HepG2 (cell line): Measurements from ENCODE around the gene RPS6KL1. TPM values are rescaled to one million over a fixed set of nuclear protein-coding genes. Genes with fewer than 3 reads are reported as not detected.

Experiments
- FOSL2 ChIP-seq: sonication (generic); formaldehyde crosslinking; IDR thresholded peaks from 2 replicates; pipeline ENCODE4 v1.4.0; 2020; ENCODE audit warnings: missing genetic modification reagents
- HIVEP1 ChIP-seq: sonication (generic); formaldehyde crosslinking; IDR thresholded peaks from 2 replicates; pipeline ENCODE4 v1.4.0; 2020; ENCODE audit warnings: mild to moderate bottlenecking, missing genetic modification reagents
- NFKB2 ChIP-seq: sonication (generic); formaldehyde crosslinking; IDR thresholded peaks from 2 replicates; pipeline ENCODE4 v1.4.0; 2020; ENCODE audit warnings: missing genetic modification reagents, borderline replicate concordance
- NFYC ChIP-seq: IDR thresholded peaks from 2 replicates; pipeline ENCODE4 v1.6.1; 2016; ENCODE audit warnings: missing genetic modification reagents, missing compliant biosample characterization
- REL ChIP-seq: sonication (generic); formaldehyde crosslinking; conservative IDR thresholded peaks from 2 replicates; pipeline ENCODE4 v1.8.0; 2022; ENCODE audit warnings: mild to moderate bottlenecking, missing genetic modification reagents, moderate library complexity
- SMAD9 ChIP-seq: sonication (generic); formaldehyde crosslinking; IDR thresholded peaks from 2 replicates; pipeline ENCODE4 v1.5.1; 2020; ENCODE audit warnings: mild to moderate bottlenecking, missing genetic modification reagents
- TAF1 ChIP-seq: sonication (generic); formaldehyde crosslinking; IDR thresholded peaks from 2 replicates; pipeline ENCODE4 v1.4.0; 2020; ENCODE audit warnings: missing genetic modification reagents
- ZBTB2 ChIP-seq: sonication (generic); formaldehyde crosslinking; IDR thresholded peaks from 2 replicates; pipeline ENCODE4 v1.8.0; 2022; ENCODE audit warnings: low read depth, missing genetic modification reagents
- ZBTB38 ChIP-seq: sonication (generic); formaldehyde crosslinking; IDR thresholded peaks from 2 replicates; pipeline ENCODE4 v1.5.1; 2020; ENCODE audit warnings: mild to moderate bottlenecking, missing genetic modification reagents
- ZHX2 ChIP-seq, 2 experiments: sonication (generic) in 1 of 2; formaldehyde crosslinking in 1 of 2; IDR thresholded peaks; 2 replicates each; pipeline versions ENCODE4 v1.6.1 to v1.9.0; 2014 to 2022; ENCODE audit warnings: antibody characterized with exemption in 1 of 2, borderline replicate concordance in 1 of 2, inconsistent platforms in 1 of 2, low read depth in 1 of 2, missing genetic modification reagents in 1 of 2
- ZNF276 ChIP-seq: sonication (generic); formaldehyde crosslinking; IDR thresholded peaks from 2 replicates; pipeline ENCODE4 v1.4.0; 2020; ENCODE audit warnings: mild to moderate bottlenecking, low read depth, missing genetic modification reagents
- ZNF282 ChIP-seq: fragments of 450-650 bp; IDR thresholded peaks from 2 replicates; pipeline ENCODE4 v1.6.1; 2018; ENCODE audit not compliant: partially characterized antibody
- ZNF326 ChIP-seq: sonication (generic); formaldehyde crosslinking; IDR thresholded peaks from 2 replicates; pipeline ENCODE4 v1.4.0; 2020; ENCODE audit warnings: missing genetic modification reagents, borderline replicate concordance
- ZNF382 ChIP-seq: sonication (generic); formaldehyde crosslinking; IDR thresholded peaks from 2 replicates; pipeline ENCODE4 v1.5.0; 2020; ENCODE audit warnings: missing genetic modification reagents, mild to moderate bottlenecking, borderline replicate concordance
- polyA plus RNA-seq, 8 experiments: library from polyadenylated mRNA; depleted of rRNA in 3 of 8; stranded (reverse) in 7 of 8; unstranded in 1 of 8; fragments of >200 nt; fragmentation: Illumina TruSeq in 4 of 8; extraction: Trizol in 4 of 8; gene quantifications; 2 replicates each; pipeline versions ENCODE4 v1.2.1 to v1.2.3, GENCODE V29; 2011 to 2016; ENCODE audit warnings: low read depth in 4 of 8, missing spikeins in 1 of 8, mixed read lengths in 1 of 8; ENCODE audit not compliant: insufficient read depth in 1 of 8
- total RNA-seq, 5 experiments: library from RNA; depleted of rRNA; stranded (reverse); fragments of >200 nt; fragmentation: Illumina TruSeq; extraction: Trizol; gene quantifications; 2 replicates each; pipeline ENCODE4 v1.2.3, GENCODE V29; 2016; ENCODE audit warnings: low read depth in 1 of 5
- TF ChIP-seq, protein P1 (sequence below): sonication (generic); formaldehyde crosslinking; IDR thresholded peaks from 2 replicates; pipeline ENCODE4 v1.4.0; 2020; ENCODE audit warnings: low read depth, missing genetic modification reagents

The RPS6KL1 gene
- total and polyA plus RNA-seq, 2 of the 13 experiments (the other 11 are each of a cell fraction or from before 2014, with no cell fraction given), result 6.5 to 11.5 TPM

DNA sequence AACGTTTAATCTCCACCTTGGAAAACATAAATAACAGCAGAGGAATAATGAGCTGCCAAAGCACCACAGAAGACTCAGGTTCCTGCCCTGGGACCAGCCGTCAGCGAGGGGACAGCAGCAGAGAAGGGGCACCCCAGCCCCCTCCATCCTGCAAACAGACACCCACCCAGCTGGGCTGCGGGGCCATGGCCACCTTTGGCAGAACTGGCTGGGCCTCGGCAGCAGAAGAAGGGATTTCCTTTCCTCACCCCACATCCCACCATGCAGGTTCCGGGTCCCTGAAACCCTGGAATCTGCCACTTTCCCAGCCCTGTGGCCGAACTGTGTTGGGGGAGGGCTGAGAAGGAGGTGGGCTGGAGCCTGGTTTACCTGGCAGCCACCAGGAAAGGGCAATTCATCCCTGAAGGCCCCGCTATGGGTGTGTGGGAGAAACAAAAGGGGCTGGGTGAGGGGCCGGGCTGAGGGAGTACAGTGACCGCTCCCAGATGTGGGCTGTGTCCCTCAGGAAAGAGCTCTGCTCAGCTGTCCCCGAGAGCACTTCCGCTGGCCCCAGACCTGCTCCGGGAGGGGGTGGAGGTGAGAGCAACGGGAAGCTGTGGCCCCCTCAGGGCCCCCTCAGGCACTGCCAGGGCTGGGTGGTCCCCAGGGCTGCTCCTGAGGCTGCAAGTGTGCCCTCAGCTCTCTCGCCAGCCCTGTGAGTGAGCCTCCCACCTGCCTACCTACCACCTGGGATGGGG, 28.6 kb upstream of the RPS6KL1 start (continued):
- TF ChIP-seq, protein P1, sequence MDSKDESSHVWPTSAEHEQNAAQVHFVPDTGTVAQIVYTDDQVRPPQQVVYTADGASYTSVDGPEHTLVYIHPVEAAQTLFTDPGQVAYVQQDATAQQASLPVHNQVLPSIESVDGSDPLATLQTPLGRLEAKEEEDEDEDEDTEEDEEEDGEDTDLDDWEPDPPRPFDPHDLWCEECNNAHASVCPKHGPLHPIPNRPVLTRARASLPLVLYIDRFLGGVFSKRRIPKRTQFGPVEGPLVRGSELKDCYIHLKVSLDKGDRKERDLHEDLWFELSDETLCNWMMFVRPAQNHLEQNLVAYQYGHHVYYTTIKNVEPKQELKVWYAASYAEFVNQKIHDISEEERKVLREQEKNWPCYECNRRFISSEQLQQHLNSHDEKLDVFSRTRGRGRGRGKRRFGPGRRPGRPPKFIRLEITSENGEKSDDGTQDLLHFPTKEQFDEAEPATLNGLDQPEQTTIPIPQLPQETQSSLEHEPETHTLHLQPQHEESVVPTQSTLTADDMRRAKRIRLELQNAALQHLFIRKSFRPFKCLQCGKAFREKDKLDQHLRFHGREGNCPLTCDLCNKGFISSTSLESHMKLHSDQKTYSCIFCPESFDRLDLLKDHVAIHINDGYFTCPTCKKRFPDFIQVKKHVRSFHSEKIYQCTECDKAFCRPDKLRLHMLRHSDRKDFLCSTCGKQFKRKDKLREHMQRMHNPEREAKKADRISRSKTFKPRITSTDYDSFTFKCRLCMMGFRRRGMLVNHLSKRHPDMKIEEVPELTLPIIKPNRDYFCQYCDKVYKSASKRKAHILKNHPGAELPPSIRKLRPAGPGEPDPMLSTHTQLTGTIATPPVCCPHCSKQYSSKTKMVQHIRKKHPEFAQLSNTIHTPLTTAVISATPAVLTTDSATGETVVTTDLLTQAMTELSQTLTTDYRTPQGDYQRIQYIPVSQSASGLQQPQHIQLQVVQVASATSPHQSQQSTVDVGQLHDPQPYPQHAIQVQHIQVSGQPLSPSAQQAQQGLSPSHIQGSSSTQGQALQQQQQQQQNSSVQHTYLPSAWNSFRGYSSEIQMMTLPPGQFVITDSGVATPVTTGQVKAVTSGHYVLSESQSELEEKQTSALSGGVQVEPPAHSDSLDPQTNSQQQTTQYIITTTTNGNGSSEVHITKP (CRISPR knock-in tag), result no peak
- TF ChIP-seq NFKB2 (CRISPR knock-in tag) (no peak), REL (no peak), ZNF282 (no peak), FOSL2 (no peak; the same call in 1 of the 2 replicates), ZBTB2 (CRISPR knock-in tag) (no peak), ZHX2 (IDR thresholded peaks at IDR 0.05; ENCODE audit: low read depth) (no peak), ZHX2 (CRISPR knock-in tag; IDR thresholded peaks at IDR 0.05; ENCODE audit: borderline replicate concordance) (no peak), HIVEP1 (CRISPR knock-in tag) (peak; percentile 69; the same call in 1 of the 2 replicates), ZBTB38 (CRISPR knock-in tag) (0 out of 2 replicates have a peak, but pooled peaks have one; percentile 17), ZNF276 (no peak), ZNF382 (CRISPR knock-in tag) (no peak), TAF1 (CRISPR knock-in tag) (no peak; the same call in 1 of the 2 replicates), SMAD9 (CRISPR knock-in tag) (no peak), ZNF326 (CRISPR knock-in tag) (no peak), NFYC (no peak)
